ENCODE data around the gene ESPL1. TPM values are rescaled to one million over a fixed set of nuclear protein-coding genes. Genes with fewer than 3 reads are reported as not detected.

The ESPL1 gene
- total RNA-seq, 2 donors from 2014 or later = 0.55 to 6.1 TPM

DNA sequence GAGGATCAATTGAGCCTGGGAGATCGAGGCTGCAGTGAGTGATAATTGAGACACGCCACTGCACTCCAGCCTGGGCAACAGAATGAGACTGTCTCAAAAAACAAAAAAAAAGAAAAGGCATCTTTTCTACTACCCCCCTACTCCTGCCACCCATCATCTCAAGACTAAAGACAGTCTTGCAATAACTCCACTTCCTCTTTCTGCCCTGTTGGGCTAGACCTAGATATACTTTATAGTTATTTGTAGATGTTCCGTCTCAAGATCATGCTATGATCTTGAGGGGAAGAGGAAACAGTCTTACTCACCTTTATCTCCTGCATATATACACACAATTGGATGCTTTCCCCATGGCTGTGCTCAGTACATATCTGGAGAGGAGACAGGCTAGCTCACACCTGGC lies 12.1 kb upstream of the ESPL1 start:
- Histone ChIP-seq H3K27ac (no peak overlapping the region), H3K9me3 (no peaks in the 10 kb centered on the region), H3K4me1 (replicated peaks) (peaks cover 18% of the 10 kb centered on the region), H3K27me3 (replicated peaks; ENCODE audit: insufficient read depth) (no peaks in the 10 kb centered on the region), H3K36me3 (peaks cover 0 to 5% of the 10 kb centered on the region in 2 donors), H3K4me3 (no peak overlapping the region)
- DNase-seq (ENCODE audit: low spot score) = no peak
- no peak for TF ChIP-seq POLR2A (IDR thresholded peaks at IDR 0.05)
- no peak for TF ChIP-seq POLR2AphosphoS5 (IDR thresholded peaks at IDR 0.05)
- TF ChIP-seq, protein P1, sequence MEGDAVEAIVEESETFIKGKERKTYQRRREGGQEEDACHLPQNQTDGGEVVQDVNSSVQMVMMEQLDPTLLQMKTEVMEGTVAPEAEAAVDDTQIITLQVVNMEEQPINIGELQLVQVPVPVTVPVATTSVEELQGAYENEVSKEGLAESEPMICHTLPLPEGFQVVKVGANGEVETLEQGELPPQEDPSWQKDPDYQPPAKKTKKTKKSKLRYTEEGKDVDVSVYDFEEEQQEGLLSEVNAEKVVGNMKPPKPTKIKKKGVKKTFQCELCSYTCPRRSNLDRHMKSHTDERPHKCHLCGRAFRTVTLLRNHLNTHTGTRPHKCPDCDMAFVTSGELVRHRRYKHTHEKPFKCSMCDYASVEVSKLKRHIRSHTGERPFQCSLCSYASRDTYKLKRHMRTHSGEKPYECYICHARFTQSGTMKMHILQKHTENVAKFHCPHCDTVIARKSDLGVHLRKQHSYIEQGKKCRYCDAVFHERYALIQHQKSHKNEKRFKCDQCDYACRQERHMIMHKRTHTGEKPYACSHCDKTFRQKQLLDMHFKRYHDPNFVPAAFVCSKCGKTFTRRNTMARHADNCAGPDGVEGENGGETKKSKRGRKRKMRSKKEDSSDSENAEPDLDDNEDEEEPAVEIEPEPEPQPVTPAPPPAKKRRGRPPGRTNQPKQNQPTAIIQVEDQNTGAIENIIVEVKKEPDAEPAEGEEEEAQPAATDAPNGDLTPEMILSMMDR (IDR thresholded peaks at IDR 0.05) = no peak
- WGBS = 81% methylated on average over 3 of the region's 3 CpGs
- intact Hi-C loops (cut with DNase I) = no loop called here

DNA sequence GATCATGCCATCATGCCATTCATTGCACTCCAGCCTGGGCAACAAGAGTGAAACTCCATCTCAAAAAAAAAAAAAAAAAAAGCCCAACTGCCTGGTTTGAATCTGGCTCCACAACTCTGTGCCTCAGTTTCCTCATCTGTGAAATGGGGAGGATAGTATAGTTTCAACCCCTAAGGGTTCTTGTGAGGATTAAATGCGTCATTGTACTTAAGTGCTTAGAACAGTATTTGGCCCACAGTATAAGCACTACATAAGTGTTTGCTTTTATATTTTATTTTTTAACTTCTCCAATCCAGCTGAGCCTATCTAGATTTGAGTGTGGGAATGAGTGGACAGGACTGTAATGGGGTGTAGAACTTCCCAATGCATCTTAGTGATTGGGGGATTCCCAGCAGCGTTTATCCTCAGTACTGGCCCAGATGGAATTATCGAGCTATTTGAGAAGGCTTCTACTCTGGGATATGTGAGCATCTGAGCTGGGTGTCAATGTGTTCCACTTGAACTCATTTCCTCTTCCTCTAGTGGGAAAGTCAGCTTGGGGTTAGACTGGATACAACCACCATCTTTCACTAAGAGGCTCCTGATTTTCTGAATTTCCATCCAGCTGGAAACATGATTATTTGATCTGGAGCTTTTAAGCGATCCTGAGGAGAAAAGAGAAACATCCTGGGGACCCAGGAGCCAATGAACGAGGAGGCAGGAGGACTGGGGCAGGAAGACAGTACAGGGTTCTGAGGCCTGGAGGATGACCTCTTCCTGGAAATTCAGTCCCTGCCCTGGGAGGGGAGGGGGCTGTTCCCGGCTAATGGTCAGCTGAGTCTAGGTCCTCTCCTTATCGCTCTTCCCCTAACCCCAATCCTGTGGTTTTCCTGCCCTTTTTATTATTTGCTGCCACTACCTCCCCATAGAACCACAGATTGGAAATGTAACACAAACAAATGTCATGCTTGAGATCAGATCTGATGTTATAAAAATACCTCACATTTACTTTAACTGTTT lies 9.3 kb upstream of the ESPL1 start:
- Histone ChIP-seq H3K27me3 (replicated peaks; ENCODE audit: insufficient read depth) (no peaks in the 10 kb centered on the region), H3K27ac (no peak overlapping the region), H3K4me3 (no peak overlapping the region), H3K36me3 (peaks cover 0 to 5% of the 10 kb centered on the region in 2 donors), H3K4me1 (replicated peaks) (peaks cover under 1% of the 10 kb centered on the region), H3K9me3 (no peaks in the 10 kb centered on the region)
- WGBS = 63% methylated on average over 7 of the region's 7 CpGs
- no peak for DNase-seq (ENCODE audit: low spot score)
- intact Hi-C loops (cut with DNase I) = no loop called here
- TF ChIP-seq POLR2AphosphoS5 (IDR thresholded peaks at IDR 0.05) = no peak

DNA sequence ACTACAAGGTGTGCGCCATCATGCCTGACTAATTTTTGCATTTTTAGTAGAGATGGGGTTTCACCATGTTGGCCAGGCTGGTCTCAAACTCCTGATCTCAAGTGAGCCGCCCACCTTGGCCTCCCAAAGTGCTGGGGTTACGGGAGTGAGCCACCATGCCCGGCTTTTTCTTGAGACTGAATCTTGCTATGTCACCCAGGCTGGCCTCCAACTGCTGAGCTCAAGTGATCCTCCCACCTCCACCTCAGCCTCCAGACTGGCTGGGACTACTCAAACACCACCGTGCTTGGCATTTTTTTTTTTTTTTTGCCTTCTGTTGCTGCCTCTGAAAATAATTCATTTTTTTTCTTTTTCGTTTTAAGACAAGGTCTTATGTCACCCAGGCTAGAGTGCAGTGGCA lies 8.2 kb upstream of the ESPL1 start:
- peaks cover 0 to under 1% of the 10 kb centered on the region in 2 donors for H3K36me3 ChIP-seq
- no peak overlapping the region for H3K27ac ChIP-seq
- H3K27me3 ChIP-seq (replicated peaks; ENCODE audit: insufficient read depth) = no peaks in the 10 kb centered on the region
- intact Hi-C loops (cut with DNase I) = no loop called here
- 87% methylated on average over 6 of the region's 6 CpGs for WGBS
- no peaks in the 10 kb centered on the region for H3K9me3 ChIP-seq
- TF ChIP-seq, protein P1 (IDR thresholded peaks at IDR 0.05) = no peak
- no peak for TF ChIP-seq POLR2AphosphoS5 (IDR thresholded peaks at IDR 0.05)
- TF ChIP-seq POLR2A (IDR thresholded peaks at IDR 0.05) = no peak
- no peaks in the 10 kb centered on the region for H3K4me1 ChIP-seq (replicated peaks)
- DNase-seq (ENCODE audit: low spot score) = no peak
- H3K4me3 ChIP-seq = no peak overlapping the region

DNA sequence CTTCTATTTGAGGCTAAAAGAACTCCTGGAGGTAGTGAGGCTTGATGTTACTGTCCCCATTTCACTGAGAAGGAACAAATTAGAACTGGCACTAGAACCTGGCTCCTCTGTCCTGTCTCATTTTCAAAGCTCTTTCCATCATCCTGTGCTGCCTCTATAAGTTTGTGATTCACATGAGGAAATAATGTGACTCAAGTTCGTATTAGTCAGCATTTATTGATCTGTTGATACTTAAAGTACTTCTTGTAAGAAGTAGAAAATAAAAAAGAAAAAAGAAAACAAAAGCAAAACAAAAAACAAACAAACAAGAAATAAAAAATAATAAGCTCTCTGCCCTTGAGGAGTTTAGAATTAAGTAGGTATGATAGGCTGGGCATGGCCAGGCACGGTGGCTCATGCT lies 2.3 kb upstream of the ESPL1 start:
- Histone ChIP-seq H3K4me1 (replicated peaks) (no peaks in the 10 kb centered on the region), H3K27me3 (replicated peaks; ENCODE audit: insufficient read depth) (no peaks in the 10 kb centered on the region), H3K9me3 (no peaks in the 10 kb centered on the region), H3K27ac (no peak overlapping the region), H3K36me3 (no peaks in the 10 kb centered on the region), H3K4me3 (no peak overlapping the region)
- intact Hi-C loops (cut with DNase I) = no loop called here
- no peak for DNase-seq (ENCODE audit: low spot score)
- TF ChIP-seq POLR2A (IDR thresholded peaks at IDR 0.05) = no peak
- TF ChIP-seq, protein P1 (IDR thresholded peaks at IDR 0.05) = no peak
- no peak for TF ChIP-seq POLR2AphosphoS5 (IDR thresholded peaks at IDR 0.05)
- 87% methylated on average over 2 of the region's 2 CpGs for WGBS

DNA sequence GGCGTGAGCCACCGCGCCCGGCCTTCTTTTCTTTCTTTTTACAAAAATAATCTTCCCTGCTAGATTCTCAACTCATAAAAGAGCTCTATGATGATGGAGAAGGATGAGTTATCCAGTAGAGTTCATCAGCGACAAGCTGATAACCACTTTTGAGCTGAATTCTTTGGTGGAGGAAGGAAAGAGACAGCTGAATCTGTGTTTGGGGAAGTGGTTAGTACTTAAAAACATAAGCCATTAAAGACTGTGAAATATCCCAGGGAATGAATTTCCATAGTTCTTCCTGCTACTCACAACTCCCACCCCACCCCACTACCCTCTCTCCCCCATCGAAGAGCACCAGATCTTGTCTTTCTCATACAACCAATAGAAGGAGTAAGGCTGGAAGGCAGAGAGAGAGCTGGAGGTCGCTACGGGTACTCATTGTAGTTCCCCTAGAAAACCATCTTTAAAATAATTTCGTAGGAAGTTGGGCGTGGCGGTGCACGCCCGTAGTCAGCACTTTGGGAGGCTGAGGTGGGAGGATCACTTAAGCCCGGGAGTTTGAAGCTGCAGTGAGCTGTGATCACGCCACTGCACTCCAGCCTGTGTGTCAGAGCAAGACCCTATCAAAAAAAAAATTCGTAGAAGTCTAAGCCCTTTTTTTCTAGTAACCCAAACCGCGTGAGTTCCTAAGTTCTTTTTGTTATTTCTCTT lies 647 bp upstream of the ESPL1 start:
- H3K9me3 ChIP-seq = no peaks in the 10 kb centered on the region
- TF ChIP-seq POLR2AphosphoS5 (IDR thresholded peaks at IDR 0.05) = no peak
- TF ChIP-seq, protein P1 (IDR thresholded peaks at IDR 0.05) = no peak
- H3K27ac ChIP-seq = peak overlapping the region; percentile 30 to 34
- intact Hi-C loops (cut with DNase I) = no loop called here
- WGBS = 47% methylated on average over 18 of the region's 18 CpGs
- DNase-seq (ENCODE audit: low spot score) = no peak
- H3K4me3 ChIP-seq = peak overlapping the region; percentile 49 to 53
- no peaks in the 10 kb centered on the region for H3K27me3 ChIP-seq (replicated peaks; ENCODE audit: insufficient read depth)
- no peaks in the 10 kb centered on the region for H3K36me3 ChIP-seq
- H3K4me1 ChIP-seq (replicated peaks) = no peaks in the 10 kb centered on the region

Measured in prostate gland (tissue), 2 donors.